ENCODE results near the gene DKC1.

DNA sequence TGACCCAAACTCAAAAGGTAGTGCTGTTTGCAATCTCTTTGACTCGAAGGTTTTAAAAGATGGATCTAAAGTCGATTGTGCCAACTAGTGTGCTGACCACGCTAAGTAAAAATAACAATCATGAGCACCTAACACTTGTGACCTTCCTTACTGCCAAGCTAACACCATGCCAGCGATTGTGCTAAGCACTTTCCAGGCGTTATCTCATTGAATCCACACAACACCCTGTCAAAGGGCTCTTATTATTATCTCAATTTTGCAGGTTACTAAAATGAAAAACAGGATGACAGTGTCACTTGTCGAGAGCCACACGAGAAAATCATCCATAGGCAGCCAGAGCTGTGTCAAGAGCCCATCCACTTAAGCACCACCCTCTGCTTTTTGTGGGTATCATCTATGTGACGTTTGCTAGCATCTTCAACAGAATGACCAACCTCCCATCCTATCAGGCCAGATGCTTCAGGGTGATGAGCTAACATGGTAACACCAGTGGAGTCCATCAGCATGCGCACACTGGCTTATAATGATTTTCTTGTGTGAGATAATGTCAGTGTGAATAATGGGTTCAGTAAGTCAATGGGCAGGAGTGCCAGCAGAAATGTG, 10.9 kb upstream of the DKC1 start:
- TF ChIP-seq, protein P1, sequence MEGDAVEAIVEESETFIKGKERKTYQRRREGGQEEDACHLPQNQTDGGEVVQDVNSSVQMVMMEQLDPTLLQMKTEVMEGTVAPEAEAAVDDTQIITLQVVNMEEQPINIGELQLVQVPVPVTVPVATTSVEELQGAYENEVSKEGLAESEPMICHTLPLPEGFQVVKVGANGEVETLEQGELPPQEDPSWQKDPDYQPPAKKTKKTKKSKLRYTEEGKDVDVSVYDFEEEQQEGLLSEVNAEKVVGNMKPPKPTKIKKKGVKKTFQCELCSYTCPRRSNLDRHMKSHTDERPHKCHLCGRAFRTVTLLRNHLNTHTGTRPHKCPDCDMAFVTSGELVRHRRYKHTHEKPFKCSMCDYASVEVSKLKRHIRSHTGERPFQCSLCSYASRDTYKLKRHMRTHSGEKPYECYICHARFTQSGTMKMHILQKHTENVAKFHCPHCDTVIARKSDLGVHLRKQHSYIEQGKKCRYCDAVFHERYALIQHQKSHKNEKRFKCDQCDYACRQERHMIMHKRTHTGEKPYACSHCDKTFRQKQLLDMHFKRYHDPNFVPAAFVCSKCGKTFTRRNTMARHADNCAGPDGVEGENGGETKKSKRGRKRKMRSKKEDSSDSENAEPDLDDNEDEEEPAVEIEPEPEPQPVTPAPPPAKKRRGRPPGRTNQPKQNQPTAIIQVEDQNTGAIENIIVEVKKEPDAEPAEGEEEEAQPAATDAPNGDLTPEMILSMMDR (IDR thresholded peaks at IDR 0.05), result no peak
- TF ChIP-seq SIN3A (IDR thresholded peaks at IDR 0.05; ENCODE audit: borderline replicate concordance, insufficient read depth, low read depth, low read length), result no peak
- TF ChIP-seq POLR2AphosphoS5 (IDR thresholded peaks at IDR 0.05; ENCODE audit: low read depth, low read length), result no peak
- TF ChIP-seq REST (IDR thresholded peaks at IDR 0.05; ENCODE audit: insufficient read depth in 1 of 2, low read depth in 2 of 2, low read length in 1 of 2), result no peak
- TF ChIP-seq TCF7L2 (IDR thresholded peaks at IDR 0.05; ENCODE audit: low read depth, low read length), result no peak

All from Panc1 (cell line).